ENCODE results near the gene MAP2K7.

DNA sequence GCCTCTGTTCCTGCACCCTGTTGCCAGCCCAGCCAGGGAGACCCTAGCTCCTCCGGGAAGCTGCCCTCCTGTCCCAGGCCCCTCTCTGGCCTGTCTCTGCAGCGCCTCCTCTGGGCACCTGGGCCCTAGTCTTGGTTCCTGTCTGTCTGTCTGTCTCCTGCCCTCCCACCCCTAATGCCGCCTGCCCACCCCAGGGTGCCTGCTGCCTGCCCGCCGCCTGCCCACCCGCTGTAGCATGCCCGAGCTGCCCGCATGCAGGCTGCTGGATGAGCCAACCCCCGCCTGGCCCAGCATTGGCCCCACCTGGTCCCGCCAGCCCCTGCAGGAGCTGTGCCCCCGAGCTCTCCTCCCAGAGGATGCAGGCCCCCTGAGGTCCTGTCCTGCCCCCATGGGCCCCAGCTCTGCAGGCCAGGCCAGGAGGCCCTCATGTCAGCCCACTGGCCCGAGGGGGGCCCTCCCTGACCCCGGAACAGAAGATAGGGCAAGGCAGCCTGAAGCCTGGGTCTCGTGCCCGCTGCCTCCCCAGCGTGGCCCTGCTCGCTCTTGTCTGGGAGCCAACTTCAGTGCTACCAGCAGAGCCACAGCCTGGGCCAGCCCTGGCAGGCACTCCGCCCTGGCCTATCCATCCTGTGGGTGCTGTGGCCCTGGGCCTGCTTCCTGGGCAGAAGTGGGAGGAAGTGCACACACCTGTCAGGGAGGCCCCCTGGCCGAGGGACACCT, 5.2 kb downstream of the MAP2K7 start:
- no peak for TF ChIP-seq EP300 (IDR thresholded peaks at IDR 0.05; ENCODE audit: low read depth)
- TF ChIP-seq, protein P1, sequence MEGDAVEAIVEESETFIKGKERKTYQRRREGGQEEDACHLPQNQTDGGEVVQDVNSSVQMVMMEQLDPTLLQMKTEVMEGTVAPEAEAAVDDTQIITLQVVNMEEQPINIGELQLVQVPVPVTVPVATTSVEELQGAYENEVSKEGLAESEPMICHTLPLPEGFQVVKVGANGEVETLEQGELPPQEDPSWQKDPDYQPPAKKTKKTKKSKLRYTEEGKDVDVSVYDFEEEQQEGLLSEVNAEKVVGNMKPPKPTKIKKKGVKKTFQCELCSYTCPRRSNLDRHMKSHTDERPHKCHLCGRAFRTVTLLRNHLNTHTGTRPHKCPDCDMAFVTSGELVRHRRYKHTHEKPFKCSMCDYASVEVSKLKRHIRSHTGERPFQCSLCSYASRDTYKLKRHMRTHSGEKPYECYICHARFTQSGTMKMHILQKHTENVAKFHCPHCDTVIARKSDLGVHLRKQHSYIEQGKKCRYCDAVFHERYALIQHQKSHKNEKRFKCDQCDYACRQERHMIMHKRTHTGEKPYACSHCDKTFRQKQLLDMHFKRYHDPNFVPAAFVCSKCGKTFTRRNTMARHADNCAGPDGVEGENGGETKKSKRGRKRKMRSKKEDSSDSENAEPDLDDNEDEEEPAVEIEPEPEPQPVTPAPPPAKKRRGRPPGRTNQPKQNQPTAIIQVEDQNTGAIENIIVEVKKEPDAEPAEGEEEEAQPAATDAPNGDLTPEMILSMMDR (IDR thresholded peaks at IDR 0.05), result no peak

All from transverse colon (tissue), 3 donors.